HG03354 (cell line): ENCODE measurements around the gene TNRC18.
"Not testable (repeated sequence)": the region's sequence is repeated elsewhere in the genome, so short reads cannot be mapped to it uniquely, and the experiment has no call there.

Experiments
- ATAC-seq: cut with Tn5 transposase; IDR thresholded peaks from one replicate; pipeline ENCODE4 v1.9.1; 2021; ENCODE audit warnings: mild to moderate bottlenecking; ENCODE audit not compliant: unreplicated experiment, poor library complexity, severe bottlenecking

Gene TNRC18

GRCh38 chr7:5382281-5382892 is 41.2 kb downstream of the TNRC18 start:
- ATAC-seq, result no peak

GRCh38 chr7:5381071-5381772 is 42.4 kb downstream of the TNRC18 start:
- ATAC-seq, result no peak

GRCh38 chr7:5380350-5381070 is 43.1 kb downstream of the TNRC18 start:
- no peak for ATAC-seq

- ATAC-seq, result no peak
These were observed 44.1 kb downstream of the TNRC18 start for GRCh38 chr7:5379546-5379945.

GRCh38 chr7:5377816-5378215 is 45.8 kb downstream of the TNRC18 start:
- ATAC-seq, result no peak

- ATAC-seq, result no peak
These were observed 46.4 kb downstream of the TNRC18 start for GRCh38 chr7:5377279-5377678.

GRCh38 chr7:5375925-5376324 is 47.7 kb downstream of the TNRC18 start:
- no peak for ATAC-seq

GRCh38 chr7:5374464-5374863 is 49.2 kb downstream of the TNRC18 start:
- ATAC-seq, result no peak

- no peak for ATAC-seq
These were observed 50.3 kb downstream of the TNRC18 start for GRCh38 chr7:5373300-5373699.

- no peak for ATAC-seq
These were observed 52.9 kb downstream of the TNRC18 start for GRCh38 chr7:5370454-5371353.

GRCh38 chr7:5367661-5368060 is 56.0 kb downstream of the TNRC18 start:
- ATAC-seq, result no peak

- peak; percentile 90 for ATAC-seq
These were observed 57.5 kb downstream of the TNRC18 start for GRCh38 chr7:5365976-5366625.

- no peak for ATAC-seq
These were observed 59.9 kb downstream of the TNRC18 start for GRCh38 chr7:5363729-5364128.

- ATAC-seq, result no peak
These were observed 61.2 kb downstream of the TNRC18 start for GRCh38 chr7:5362466-5362865.

GRCh38 chr7:5361446-5362127 is 62.0 kb downstream of the TNRC18 start:
- no peak for ATAC-seq

- ATAC-seq, result no peak
These were observed 62.7 kb downstream of the TNRC18 start for GRCh38 chr7:5360971-5361370.

- no peak for ATAC-seq
These were observed 63.2 kb downstream of the TNRC18 start for GRCh38 chr7:5360451-5360850.

GRCh38 chr7:5360021-5360420 is 63.6 kb downstream of the TNRC18 start:
- not testable (repeated sequence) for ATAC-seq

GRCh38 chr7:5359344-5359743 is 64.3 kb downstream of the TNRC18 start:
- no peak for ATAC-seq
